Measurements from ENCODE around the gene VTN. TPM values are rescaled to one million over a fixed set of nuclear protein-coding genes. Genes with fewer than 3 reads are reported as not detected.

Gene VTN
- total and polyA plus RNA-seq, 5 donors from 2014 or later, result 0.10 to 0.18 (median 0.17) TPM; not detected in 2

DNA sequence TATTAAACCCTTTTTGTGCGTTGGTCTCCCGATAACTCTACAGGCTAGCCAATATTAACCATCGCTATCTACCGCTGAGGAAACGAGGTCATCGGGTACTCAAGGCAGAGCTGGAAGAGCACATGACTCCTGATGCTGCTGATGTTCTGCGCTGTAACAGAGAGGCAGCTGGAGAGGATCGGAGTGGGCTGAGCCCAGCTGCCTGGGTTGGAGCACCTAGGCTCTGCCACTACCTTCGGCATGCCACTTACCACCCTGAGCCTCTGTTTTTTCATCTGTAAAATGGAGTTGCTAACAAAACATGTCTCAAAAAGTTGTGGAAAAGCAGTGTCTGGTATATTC is 36.3 kb upstream of the VTN start:
- H3K4me1 ChIP-seq (ENCODE audit: control insufficient read depth, insufficient read depth, low read length, poor library complexity, severe bottlenecking), result peaks cover 16% of the 10 kb centered on the region
- DNase-seq (no peak), ATAC-seq (ENCODE audit: low read depth in 2 of 2) (no peak)
- H3K27ac ChIP-seq (ENCODE audit: insufficient read depth, low read length, poor library complexity, severe bottlenecking), result no peak overlapping the region
- Mint-ChIP-seq H3K4me1 (peaks cover 0 to 15% (median 3%) of the 10 kb centered on the region in 4 donors), H3K9me3 (no peaks in the 10 kb centered on the region), H3K27ac (peak overlapping the region in 1 of 3 donors; percentile 11), H3K4me3 (peak overlapping the region; percentile 47 to 82 (median 81)), H3K27me3 (peaks cover 43% of the 10 kb centered on the region), H3K36me3 (no peaks in the 10 kb centered on the region)
- H3K27me3 ChIP-seq (ENCODE audit: control insufficient read depth, insufficient read depth, low read length), result peaks cover 8% of the 10 kb centered on the region
- H3K36me3 ChIP-seq (ENCODE audit: control insufficient read depth, insufficient read depth, low read length), result no peaks in the 10 kb centered on the region
- H3K9me3 ChIP-seq (ENCODE audit: control insufficient read depth in 2 of 2, low read length in 2 of 2), result no peaks in the 10 kb centered on the region
- peak overlapping the region; percentile 62 for H3K4me3 ChIP-seq (ENCODE audit: low read depth, low read length)

DNA sequence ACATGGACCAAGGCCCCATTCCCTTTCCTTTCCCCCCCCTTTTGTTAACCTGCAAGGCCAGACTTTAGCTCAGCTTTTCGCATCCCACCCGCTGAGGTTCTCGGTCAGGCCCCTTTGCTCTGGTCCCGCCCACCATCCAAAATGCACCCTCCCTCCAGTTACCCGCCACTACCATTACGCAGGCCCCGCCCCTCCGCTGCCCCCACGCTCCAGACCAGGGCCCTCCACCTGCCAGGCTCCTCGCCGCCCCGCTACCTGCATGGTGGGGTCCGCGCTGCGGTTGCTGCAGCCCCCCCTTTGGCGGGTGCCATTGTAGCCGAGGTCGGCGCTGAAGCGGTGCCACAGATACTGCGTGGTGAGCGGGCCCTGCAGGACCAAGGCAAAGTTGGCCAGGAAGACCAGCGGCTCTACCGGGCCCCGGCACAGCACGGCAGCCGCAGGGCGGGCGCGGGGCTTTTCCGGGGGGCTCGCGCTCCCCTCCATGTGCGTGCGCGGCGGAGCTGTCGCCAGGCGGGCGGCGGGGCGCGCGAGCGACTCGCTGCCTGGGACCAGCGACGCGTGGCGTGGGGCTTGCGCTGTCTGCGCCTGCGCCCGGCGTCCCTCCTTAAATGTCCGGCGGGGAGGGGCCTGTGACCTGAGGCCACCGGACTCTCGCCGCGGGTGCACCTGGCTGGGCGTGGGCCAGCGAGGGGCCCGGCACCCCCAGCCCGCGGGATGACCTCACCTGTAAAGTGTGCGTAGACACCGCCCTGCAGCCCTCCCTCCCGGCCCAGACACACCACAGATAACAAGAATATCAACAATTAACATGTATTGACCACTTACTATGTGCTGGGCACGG is 35.7 kb upstream of the VTN start, which contains the start of gene SLC46A1:
SLC46A1 (minus strand) TSS at position 581 of the 841 bp plus-strand sequence; CDS start at position 483, 98 bp downstream.
- peak within 1 kb of the TSS; percentile 23 for H3K27ac ChIP-seq (ENCODE audit: insufficient read depth, low read length, poor library complexity, severe bottlenecking)

DNA sequence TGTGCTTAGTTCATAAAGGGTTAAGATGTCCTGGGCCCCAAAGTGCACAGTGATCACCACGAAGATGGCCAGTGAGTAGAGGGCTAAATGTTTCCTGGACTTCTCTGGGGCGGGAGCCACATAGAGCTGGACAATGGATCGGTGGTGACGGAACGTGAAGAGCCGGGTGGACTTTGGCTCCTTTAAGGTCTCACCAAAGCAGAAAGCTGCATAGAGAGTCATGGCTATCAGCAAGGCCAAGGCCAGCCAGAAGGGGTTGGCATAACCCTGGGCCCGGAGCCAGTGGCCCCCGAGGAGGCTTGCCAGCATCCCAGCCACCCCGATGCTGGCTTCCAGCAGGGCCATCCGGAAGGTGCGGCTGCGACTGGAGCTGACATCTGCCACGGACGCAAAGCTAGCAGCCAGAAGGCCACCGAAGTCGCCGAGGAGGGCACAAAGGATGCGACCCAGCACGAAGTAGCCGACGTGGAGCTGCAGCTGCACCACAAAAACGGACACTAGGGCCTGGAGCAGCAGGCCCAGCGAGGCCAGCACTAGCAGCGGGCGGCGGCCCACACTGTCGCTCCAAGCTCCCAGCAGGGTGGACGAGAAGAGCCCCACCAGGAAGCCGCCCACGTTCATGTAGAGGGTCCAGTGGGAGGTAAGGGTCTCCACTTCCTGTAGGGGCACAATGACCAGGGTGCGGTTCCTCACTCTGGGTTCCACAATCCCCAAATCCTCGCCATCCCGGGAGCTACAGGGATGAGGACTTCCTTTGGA is 34.9 kb upstream of the VTN start:
- peaks cover 0 to 15% (median 3%) of the 10 kb centered on the region in 4 donors for H3K4me1 Mint-ChIP-seq
- no peaks in the 10 kb centered on the region for H3K9me3 Mint-ChIP-seq
- H3K36me3 Mint-ChIP-seq, result no peaks in the 10 kb centered on the region
- ATAC-seq (ENCODE audit: low read depth in 2 of 2), result no peak
- no peak for DNase-seq
- Histone ChIP-seq H3K27me3 (ENCODE audit: control insufficient read depth, insufficient read depth, low read length) (peaks cover 8% of the 10 kb centered on the region), H3K36me3 (ENCODE audit: control insufficient read depth, insufficient read depth, low read length) (no peaks in the 10 kb centered on the region), H3K4me1 (ENCODE audit: control insufficient read depth, insufficient read depth, low read length, poor library complexity, severe bottlenecking) (peaks cover 16% of the 10 kb centered on the region), H3K4me3 (ENCODE audit: low read depth, low read length) (peak overlapping the region; percentile 37), H3K27ac (ENCODE audit: insufficient read depth, low read length, poor library complexity, severe bottlenecking) (no peak overlapping the region), H3K9me3 (ENCODE audit: control insufficient read depth in 2 of 2, low read length in 2 of 2) (no peaks in the 10 kb centered on the region)
- H3K4me3 Mint-ChIP-seq, result peak overlapping the region; percentile 25 to 86 (median 68)
- H3K27ac Mint-ChIP-seq, result peak overlapping the region in 1 of 3 donors; percentile 65
- peaks cover 33% of the 10 kb centered on the region for H3K27me3 Mint-ChIP-seq

More for the DNA sequence above, 35.7 kb upstream of the VTN start, which contains the start of gene SLC46A1:
- Mint-ChIP-seq H3K9me3 (no peaks in the 10 kb centered on the region), H3K27ac (peak within 1 kb of the TSS; percentile 11 to 65 (median 39)), H3K36me3 (no peaks in the 10 kb centered on the region), H3K4me1 (peaks cover 0 to 15% (median 3%) of the 10 kb centered on the region in 4 donors), H3K27me3 (peaks cover 38% of the 10 kb centered on the region), H3K4me3 (peak within 1 kb of the TSS; percentile 47 to 86 (median 82))
- peaks cover 16% of the 10 kb centered on the region for H3K4me1 ChIP-seq (ENCODE audit: control insufficient read depth, insufficient read depth, low read length, poor library complexity, severe bottlenecking)
- peaks cover 8% of the 10 kb centered on the region for H3K27me3 ChIP-seq (ENCODE audit: control insufficient read depth, insufficient read depth, low read length)
- peak; percentile 57 to 58 for ATAC-seq (ENCODE audit: low read depth in 2 of 2)
- no peaks in the 10 kb centered on the region for H3K9me3 ChIP-seq (ENCODE audit: control insufficient read depth in 2 of 2, low read length in 2 of 2)
- peak; percentile 10 to 31 (median 16) for DNase-seq
- peak within 1 kb of the TSS; percentile 62 for H3K4me3 ChIP-seq (ENCODE audit: low read depth, low read length)
- no peaks in the 10 kb centered on the region for H3K36me3 ChIP-seq (ENCODE audit: control insufficient read depth, insufficient read depth, low read length)

DNA sequence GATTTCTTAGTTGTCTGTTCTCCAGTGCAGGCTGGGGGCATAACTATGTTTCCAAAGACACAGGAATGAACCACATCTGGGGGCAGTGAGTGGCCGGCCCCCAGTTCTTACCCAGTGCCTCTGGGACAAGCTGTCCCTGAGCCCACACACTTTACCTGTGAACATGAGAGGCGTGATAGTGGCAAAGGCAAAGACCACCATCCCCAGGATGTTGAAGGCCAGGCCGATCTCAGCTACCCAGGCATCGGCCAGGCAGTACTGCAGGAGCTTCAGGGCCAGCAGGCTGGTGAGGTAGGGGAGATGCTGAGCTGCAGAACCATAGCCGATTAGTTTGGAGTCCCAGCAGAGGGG is 34.3 kb upstream of the VTN start:
- H3K27me3 ChIP-seq (ENCODE audit: control insufficient read depth, insufficient read depth, low read length), result peaks cover 8% of the 10 kb centered on the region
- Mint-ChIP-seq H3K36me3 (no peaks in the 10 kb centered on the region), H3K27me3 (peaks cover 27% of the 10 kb centered on the region), H3K4me3 (peak overlapping the region; percentile 47 to 64 (median 60)), H3K9me3 (no peaks in the 10 kb centered on the region), H3K4me1 (peaks cover 0 to 15% (median 3%) of the 10 kb centered on the region in 4 donors), H3K27ac (peak overlapping the region in 2 of 3 donors; percentile 9 to 62)
- H3K4me1 ChIP-seq (ENCODE audit: control insufficient read depth, insufficient read depth, low read length, poor library complexity, severe bottlenecking), result peaks cover 16% of the 10 kb centered on the region
- H3K9me3 ChIP-seq (ENCODE audit: control insufficient read depth in 2 of 2, low read length in 2 of 2), result no peaks in the 10 kb centered on the region
- ATAC-seq (ENCODE audit: low read depth in 2 of 2), result no peak
- H3K36me3 ChIP-seq (ENCODE audit: control insufficient read depth, insufficient read depth, low read length), result no peaks in the 10 kb centered on the region
- no peak overlapping the region for H3K27ac ChIP-seq (ENCODE audit: insufficient read depth, low read length, poor library complexity, severe bottlenecking)
- DNase-seq, result no peak
- no peak overlapping the region for H3K4me3 ChIP-seq (ENCODE audit: low read depth, low read length)

DNA sequence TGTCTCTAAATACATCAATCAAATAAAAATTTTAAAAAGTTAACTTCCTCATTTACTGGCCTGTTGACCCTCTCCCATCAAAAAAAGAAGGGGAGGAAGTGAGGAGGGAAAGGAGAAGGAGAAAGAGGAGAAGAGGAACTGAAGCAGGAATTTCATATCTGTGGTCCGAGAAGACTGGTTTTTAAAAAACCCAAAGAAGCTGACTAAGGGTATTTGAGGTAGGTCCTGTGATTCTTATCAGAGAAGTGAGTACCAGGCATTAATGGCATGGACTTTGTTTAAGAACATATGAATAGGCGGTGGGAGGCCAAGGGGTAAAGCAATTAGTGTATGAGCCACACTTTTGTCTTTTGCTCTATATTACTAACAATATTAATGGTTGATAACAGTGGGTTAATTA is 33.9 kb upstream of the VTN start:
- H3K4me3 Mint-ChIP-seq, result peak overlapping the region in 3 of 4 donors; percentile 47 to 64 (median 62)

DNA sequence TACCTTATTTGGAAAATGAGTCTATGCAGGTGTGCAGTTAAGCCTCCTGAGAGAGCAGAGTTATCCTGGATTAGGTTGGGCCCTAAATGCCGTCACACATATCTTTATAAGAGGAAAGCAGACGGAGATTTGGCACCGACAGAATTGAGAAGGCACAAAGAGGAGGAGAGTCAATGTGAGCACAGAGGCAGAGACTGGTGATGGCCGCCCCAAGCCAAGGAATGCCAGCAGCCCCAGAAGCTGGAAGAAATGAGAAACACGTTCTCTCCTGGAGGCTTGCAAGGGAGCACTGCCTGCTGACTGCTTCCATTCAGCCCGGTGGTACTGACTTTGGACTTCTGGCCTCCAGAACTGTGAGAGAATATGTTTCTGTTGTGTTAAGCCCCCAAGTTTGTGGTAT is 32.7 kb upstream of the VTN start:
- H3K27ac Mint-ChIP-seq, result peak overlapping the region in 2 of 3 donors; percentile 1 to 25
- peaks cover 16% of the 10 kb centered on the region for H3K27me3 Mint-ChIP-seq
- peaks cover 4% of the 10 kb centered on the region for H3K36me3 ChIP-seq (ENCODE audit: control insufficient read depth, insufficient read depth, low read length)

More for the DNA sequence above, 33.9 kb upstream of the VTN start:
- Mint-ChIP-seq H3K36me3 (no peaks in the 10 kb centered on the region), H3K27ac (peak overlapping the region; percentile 9 to 82 (median 62)), H3K9me3 (no peaks in the 10 kb centered on the region), H3K27me3 (peaks cover 25% of the 10 kb centered on the region), H3K4me1 (peaks cover 0 to 15% (median 3%) of the 10 kb centered on the region in 4 donors)
- no peaks in the 10 kb centered on the region for H3K9me3 ChIP-seq (ENCODE audit: control insufficient read depth in 2 of 2, low read length in 2 of 2)
- peaks cover 16% of the 10 kb centered on the region for H3K4me1 ChIP-seq (ENCODE audit: control insufficient read depth, insufficient read depth, low read length, poor library complexity, severe bottlenecking)
- no peak for ATAC-seq (ENCODE audit: low read depth in 2 of 2)
- no peaks in the 10 kb centered on the region for H3K36me3 ChIP-seq (ENCODE audit: control insufficient read depth, insufficient read depth, low read length)
- peaks cover 8% of the 10 kb centered on the region for H3K27me3 ChIP-seq (ENCODE audit: control insufficient read depth, insufficient read depth, low read length)
- no peak for DNase-seq
- no peak overlapping the region for H3K27ac ChIP-seq (ENCODE audit: insufficient read depth, low read length, poor library complexity, severe bottlenecking)
- H3K4me3 ChIP-seq (ENCODE audit: low read depth, low read length), result no peak overlapping the region

DNA sequence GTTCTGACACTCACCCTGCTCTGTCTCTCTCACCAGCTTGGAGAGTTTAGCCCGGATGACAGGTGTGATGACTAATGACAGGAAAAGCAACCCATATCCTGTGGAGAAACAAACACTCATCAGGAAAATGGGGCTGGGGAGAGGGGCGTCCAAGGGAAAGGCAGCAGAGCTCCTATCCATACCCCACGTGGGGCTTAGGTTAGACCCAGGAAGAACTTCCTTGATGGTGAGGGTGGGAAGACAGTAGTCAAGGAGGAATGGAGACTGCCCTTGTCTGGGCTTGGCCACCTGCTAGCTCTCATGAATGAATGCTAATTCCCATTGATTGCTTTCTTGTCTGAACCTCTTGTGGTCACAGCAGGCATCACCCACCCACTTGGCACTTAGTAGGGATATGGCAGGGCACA is 32.1 kb upstream of the VTN start:
- no peak overlapping the region for H3K4me3 ChIP-seq (ENCODE audit: low read depth, low read length)
- Mint-ChIP-seq H3K36me3 (no peaks in the 10 kb centered on the region), H3K4me1 (peaks cover 0 to 15% (median 4%) of the 10 kb centered on the region in 4 donors), H3K27me3 (peaks cover 11% of the 10 kb centered on the region), H3K9me3 (no peaks in the 10 kb centered on the region), H3K4me3 (no peak overlapping the region), H3K27ac (peak overlapping the region; percentile 58 to 87 (median 76))
- H3K27me3 ChIP-seq (ENCODE audit: control insufficient read depth, insufficient read depth, low read length), result peaks cover 2% of the 10 kb centered on the region
- DNase-seq, result no peak
- no peaks in the 10 kb centered on the region for H3K9me3 ChIP-seq (ENCODE audit: control insufficient read depth in 2 of 2, low read length in 2 of 2)
- ATAC-seq (ENCODE audit: low read depth in 2 of 2), result no peak
- no peak overlapping the region for H3K27ac ChIP-seq (ENCODE audit: insufficient read depth, low read length, poor library complexity, severe bottlenecking)
- H3K36me3 ChIP-seq (ENCODE audit: control insufficient read depth, insufficient read depth, low read length), result peaks cover 5% of the 10 kb centered on the region
- H3K4me1 ChIP-seq (ENCODE audit: control insufficient read depth, insufficient read depth, low read length, poor library complexity, severe bottlenecking), result peaks cover 16% of the 10 kb centered on the region

More for the DNA sequence above, 32.7 kb upstream of the VTN start:
- no peak overlapping the region for H3K4me3 ChIP-seq (ENCODE audit: low read depth, low read length)
- H3K27ac ChIP-seq (ENCODE audit: insufficient read depth, low read length, poor library complexity, severe bottlenecking), result no peak overlapping the region
- H3K4me1 ChIP-seq (ENCODE audit: control insufficient read depth, insufficient read depth, low read length, poor library complexity, severe bottlenecking), result peaks cover 16% of the 10 kb centered on the region
- peaks cover 7% of the 10 kb centered on the region for H3K27me3 ChIP-seq (ENCODE audit: control insufficient read depth, insufficient read depth, low read length)
- no peaks in the 10 kb centered on the region for H3K9me3 ChIP-seq (ENCODE audit: control insufficient read depth in 2 of 2, low read length in 2 of 2)
- peaks cover 0 to 15% (median 4%) of the 10 kb centered on the region in 4 donors for H3K4me1 Mint-ChIP-seq
- ATAC-seq (ENCODE audit: low read depth in 2 of 2) (no peak), DNase-seq (no peak)
- H3K9me3 Mint-ChIP-seq, result no peaks in the 10 kb centered on the region
- H3K36me3 Mint-ChIP-seq, result no peaks in the 10 kb centered on the region
- H3K4me3 Mint-ChIP-seq, result peak overlapping the region in 1 of 4 donors; percentile 7
